ENCODE data around the gene PHF12.

- TF ChIP-seq CTCF (IDR thresholded peaks at IDR 0.05) = no peak
- TF ChIP-seq POLR2A (IDR thresholded peaks at IDR 0.05) = no peak
Measured at GRCh38 chr17:28989028-28989427, 37.7 kb upstream of the PHF12 start.

Measured in Peyer's patch (tissue), 4 donors.